NCI-H1694 (cell line): ENCODE results near the gene DUSP19.
A peak's percentile ranks its signal among the peaks of the same experiment; 100 is the strongest.

ENCODE experiments used
- DNase-seq: peaks from one replicate; lab custom pipeline; 2025; lab: John Stamatoyannopoulos, UW

Gene DUSP19

GRCh38 chr2:183068561-183068960 lies 10.0 kb upstream of the DUSP19 start:
- DNase-seq, result no peak

GRCh38 chr2:183069174-183069573 lies 9.4 kb upstream of the DUSP19 start:
- no peak for DNase-seq

GRCh38 chr2:183070942-183071844 lies 7.4 kb upstream of the DUSP19 start:
- no peak for DNase-seq

GRCh38 chr2:183072177-183072576 lies 6.4 kb upstream of the DUSP19 start:
- no peak for DNase-seq

- DNase-seq, result no peak
Measured at GRCh38 chr2:183078163-183078463, 434 bp upstream of the DUSP19 start.

GRCh38 chr2:183079139-183079775 lies 710 bp downstream of the DUSP19 start:
- peak; percentile 42 for DNase-seq

GRCh38 chr2:183081911-183082310 lies 3.4 kb downstream of the DUSP19 start:
- no peak for DNase-seq

GRCh38 chr2:183088061-183088460 lies 9.5 kb downstream of the DUSP19 start:
- DNase-seq, result no peak

- no peak for DNase-seq
Measured at GRCh38 chr2:183089192-183089851, 10.8 kb downstream of the DUSP19 start.

- DNase-seq, result no peak
Measured at GRCh38 chr2:183091318-183091953, 12.9 kb downstream of the DUSP19 start.

GRCh38 chr2:183091954-183092345 lies 13.4 kb downstream of the DUSP19 start:
- DNase-seq, result no peak

- DNase-seq, result no peak
Measured at GRCh38 chr2:183093857-183094657, 15.5 kb downstream of the DUSP19 start.

GRCh38 chr2:183105402-183106134 lies 27.0 kb downstream of the DUSP19 start:
- DNase-seq, result no peak

GRCh38 chr2:183112577-183112976 lies 34.0 kb downstream of the DUSP19 start:
- DNase-seq, result no peak

- no peak for DNase-seq
Measured at GRCh38 chr2:183113630-183114029, 35.1 kb downstream of the DUSP19 start.

GRCh38 chr2:183117226-183117625 lies 38.7 kb downstream of the DUSP19 start:
- no peak for DNase-seq

- no peak for DNase-seq
Measured at GRCh38 chr2:183123117-183123958, 44.8 kb downstream of the DUSP19 start.

GRCh38 chr2:183123959-183124221 lies 45.3 kb downstream of the DUSP19 start:
- DNase-seq, result no peak

- peak; percentile 98 for DNase-seq
Measured at GRCh38 chr2:183124222-183124956, 45.8 kb downstream of the DUSP19 start, which contains the start of gene NUP35. TSS of gene NUP35 (plus strand) at chr2:183124443. CDS start at chr2:183124458, 15 bp downstream.

- no peak for DNase-seq
Measured at GRCh38 chr2:183124957-183125255, 46.4 kb downstream of the DUSP19 start.
